ENCODE measurements around the gene FADS6.

FADS6 gene

DNA sequence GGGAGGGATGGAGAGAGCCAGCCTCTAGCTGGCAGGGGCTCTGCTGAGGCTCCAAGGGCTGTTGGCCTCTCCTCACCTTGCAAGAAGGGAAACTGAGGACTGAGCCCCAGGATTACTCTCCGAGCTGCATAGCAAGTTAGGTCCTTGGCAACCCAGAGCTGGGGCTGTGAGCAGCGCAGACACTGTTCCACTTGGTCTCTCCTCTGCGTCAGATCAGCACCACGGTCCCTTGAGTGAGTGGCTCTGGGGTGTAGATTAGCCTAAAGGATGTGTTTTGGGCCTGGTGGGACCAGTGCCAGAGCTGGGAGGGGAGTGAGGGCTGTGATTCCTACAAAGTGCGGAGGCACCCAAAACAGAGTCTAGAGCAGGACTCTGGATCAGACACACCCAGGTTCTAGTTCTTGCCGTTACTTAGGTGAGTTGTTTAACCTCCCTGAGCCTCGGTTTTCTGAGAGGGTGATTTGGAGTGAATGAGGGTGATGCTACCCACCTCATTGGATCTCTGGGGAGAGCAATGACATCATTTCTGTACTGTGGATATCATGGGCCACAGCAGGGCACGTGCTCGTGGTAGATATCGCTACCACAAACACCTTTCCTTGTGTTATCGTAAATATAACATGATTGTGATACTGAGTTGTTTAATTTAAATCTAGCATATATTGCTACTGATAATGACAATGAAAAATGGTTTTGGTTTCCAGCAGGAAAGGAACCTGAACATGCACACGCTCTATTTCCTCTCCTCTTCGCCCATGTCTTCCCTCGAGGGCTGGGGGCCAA lies 8.1 kb upstream of the FADS6 start:
- DNase-seq (ENCODE audit: low read depth) = no peak
- TF ChIP-seq, protein P1, sequence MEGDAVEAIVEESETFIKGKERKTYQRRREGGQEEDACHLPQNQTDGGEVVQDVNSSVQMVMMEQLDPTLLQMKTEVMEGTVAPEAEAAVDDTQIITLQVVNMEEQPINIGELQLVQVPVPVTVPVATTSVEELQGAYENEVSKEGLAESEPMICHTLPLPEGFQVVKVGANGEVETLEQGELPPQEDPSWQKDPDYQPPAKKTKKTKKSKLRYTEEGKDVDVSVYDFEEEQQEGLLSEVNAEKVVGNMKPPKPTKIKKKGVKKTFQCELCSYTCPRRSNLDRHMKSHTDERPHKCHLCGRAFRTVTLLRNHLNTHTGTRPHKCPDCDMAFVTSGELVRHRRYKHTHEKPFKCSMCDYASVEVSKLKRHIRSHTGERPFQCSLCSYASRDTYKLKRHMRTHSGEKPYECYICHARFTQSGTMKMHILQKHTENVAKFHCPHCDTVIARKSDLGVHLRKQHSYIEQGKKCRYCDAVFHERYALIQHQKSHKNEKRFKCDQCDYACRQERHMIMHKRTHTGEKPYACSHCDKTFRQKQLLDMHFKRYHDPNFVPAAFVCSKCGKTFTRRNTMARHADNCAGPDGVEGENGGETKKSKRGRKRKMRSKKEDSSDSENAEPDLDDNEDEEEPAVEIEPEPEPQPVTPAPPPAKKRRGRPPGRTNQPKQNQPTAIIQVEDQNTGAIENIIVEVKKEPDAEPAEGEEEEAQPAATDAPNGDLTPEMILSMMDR (conservative IDR thresholded peaks at IDR 0.05; ENCODE audit: low read depth, low read length) = no peak
- no peak overlapping the region for H3K4me3 ChIP-seq (ENCODE audit: low read depth, low read length)

DNA sequence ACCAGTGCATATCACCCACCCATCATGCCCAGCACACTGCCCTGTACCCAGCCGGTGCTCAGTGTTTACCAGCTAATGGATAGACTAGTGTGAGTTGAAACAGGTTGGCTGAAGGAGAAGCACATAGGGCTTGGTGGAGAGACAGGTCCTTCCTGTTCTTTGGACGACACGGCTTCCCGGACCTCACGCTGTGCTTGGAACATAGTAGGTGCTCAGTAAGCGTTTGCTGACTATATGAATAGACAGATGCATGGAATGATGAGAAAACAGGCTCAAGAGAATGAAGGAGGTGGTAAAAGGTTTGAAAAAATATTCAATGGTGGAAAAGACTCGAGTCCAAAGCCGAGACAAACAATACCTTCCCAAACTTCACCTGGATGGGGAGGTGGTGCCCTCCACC lies 6.8 kb upstream of the FADS6 start:
- DNase-seq (ENCODE audit: low read depth) = no peak
- no peak overlapping the region for H3K4me3 ChIP-seq (ENCODE audit: low read depth, low read length)
- TF ChIP-seq, protein P1 (conservative IDR thresholded peaks at IDR 0.05; ENCODE audit: low read depth, low read length) = no peak

DNA sequence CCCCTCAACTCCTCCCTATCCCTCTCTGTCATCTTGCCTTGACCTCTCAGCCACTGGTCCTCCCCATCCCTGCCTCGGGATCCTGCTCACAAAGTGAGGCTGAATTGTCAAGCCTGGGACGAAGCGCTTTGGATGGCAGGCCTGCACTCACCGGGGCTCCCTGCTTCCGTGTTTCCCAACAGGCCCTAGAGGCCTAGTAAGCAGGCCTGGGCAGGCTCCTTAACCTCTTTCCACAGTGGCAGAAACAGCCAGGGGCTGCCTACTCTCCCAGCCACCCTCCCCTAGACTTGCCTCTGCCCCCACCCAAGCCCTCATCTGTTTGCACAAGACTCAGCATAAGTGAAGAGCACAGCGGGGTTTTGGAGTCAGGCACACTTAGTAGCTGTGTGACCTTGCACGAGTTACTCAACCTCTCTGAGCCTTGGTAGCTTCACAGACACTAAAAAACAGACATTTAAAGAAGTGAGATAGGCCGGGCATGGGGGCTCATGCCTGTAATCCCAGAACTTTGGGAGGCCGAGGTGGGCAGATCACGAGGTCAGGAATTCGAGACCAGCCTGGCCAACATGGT lies 5.0 kb upstream of the FADS6 start:
- TF ChIP-seq, protein P1 (conservative IDR thresholded peaks at IDR 0.05; ENCODE audit: low read depth, low read length) = no peak
- DNase-seq (ENCODE audit: low read depth) = no peak
- H3K4me3 ChIP-seq (ENCODE audit: low read depth, low read length) = no peak overlapping the region

DNA sequence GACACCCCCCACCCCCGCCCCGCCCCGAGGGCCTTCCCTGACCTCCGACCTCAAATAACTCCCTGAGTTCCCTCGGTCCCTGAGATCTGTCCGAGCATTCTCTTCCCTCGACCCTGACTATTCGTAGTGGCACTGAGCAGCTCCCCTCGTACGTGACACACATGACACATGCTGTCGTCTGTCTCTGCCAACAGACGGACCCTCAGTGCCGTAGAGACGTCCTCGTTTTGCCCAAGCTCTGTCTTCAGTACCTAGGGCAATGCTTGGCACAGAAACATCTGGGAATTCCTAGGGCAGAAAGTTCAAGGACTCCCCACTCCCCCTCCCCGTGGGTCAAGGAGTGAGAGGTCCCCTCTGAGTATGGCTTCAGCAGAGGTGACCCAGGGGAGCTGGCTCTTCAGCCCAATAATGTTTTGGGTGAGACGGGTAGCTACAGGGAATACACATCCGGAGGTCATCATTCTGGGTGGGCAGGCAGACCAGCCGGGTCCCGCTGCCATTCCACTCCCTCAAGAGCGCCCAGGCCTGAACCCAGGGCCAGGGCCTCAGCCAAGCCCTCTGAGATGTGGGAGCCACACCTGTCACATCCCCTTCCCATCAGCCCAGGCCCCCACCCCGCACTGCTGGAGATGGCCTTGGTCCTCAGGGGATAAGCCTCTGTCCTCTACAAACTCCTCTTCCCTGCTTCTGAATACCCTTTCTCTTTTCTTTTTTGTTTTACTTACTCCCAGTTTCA lies 671 bp upstream of the FADS6 start:
- TF ChIP-seq, protein P1 (conservative IDR thresholded peaks at IDR 0.05; ENCODE audit: low read depth, low read length) = no peak
- no peak overlapping the region for H3K4me3 ChIP-seq (ENCODE audit: low read depth, low read length)
- no peak for DNase-seq (ENCODE audit: low read depth)

DNA sequence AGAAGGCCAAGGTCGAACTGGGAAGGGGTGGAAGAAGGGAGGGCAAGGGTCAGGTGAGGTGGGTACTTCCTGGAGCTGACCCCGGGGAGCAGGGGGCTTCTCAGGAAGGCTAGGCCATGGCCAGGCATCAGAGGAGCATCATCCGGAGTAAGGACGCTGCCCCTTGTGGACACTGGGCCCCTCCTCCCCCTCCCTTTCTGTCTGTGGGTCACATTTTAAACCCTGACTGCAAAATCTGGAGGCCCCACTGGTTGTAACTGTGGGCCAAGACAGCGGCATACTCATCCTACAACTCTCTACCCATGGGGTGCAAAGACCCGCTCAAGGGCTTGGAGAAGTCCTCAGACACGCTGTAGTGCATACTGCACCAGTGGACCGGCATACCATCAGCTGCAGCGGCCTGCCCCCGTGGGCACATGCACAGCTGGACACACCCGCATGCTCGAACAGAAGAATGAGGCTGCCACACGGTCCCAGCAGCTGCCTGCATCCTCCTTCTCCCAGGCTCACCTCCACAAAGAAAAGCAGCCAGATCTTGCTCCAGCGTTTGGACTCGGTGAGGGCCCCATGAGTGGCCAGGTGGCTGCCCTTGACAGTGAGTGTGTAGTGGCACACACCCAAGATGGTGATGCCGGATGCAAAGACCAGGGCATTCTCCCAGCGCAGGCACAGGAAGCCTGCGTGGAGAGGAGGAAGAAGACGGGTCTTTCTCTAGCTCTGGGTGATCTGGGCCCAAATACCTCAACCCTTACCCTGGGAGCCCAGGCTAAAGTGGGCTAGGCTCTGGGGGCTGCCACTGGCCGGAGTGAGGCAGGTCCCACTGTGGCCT lies 1.2 kb downstream of the FADS6 start:
- no peak overlapping the region for H3K4me3 ChIP-seq (ENCODE audit: low read depth, low read length)
- TF ChIP-seq, protein P1 (conservative IDR thresholded peaks at IDR 0.05; ENCODE audit: low read depth, low read length) = no peak

DNA sequence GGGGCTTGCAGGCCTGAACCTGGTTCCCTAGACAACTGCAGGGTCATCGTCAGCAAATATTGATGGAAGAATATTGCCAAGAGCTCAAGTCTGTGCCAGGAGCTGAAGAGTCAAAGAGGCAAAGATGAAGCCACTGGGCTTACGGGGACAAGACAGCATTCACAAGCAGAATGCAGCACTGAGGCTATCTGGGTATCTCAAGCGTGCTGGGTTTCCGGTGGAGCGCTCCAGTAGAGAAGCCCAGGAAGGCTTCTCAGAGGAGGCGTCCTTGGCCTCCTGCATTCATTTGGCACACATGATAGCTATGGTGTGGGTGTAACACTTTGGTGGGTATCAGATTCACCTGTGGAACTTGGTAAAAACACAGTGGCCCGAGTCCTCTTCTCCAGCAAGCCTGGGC lies 2.9 kb downstream of the FADS6 start:
- DNase-seq (ENCODE audit: low read depth) = no peak
- TF ChIP-seq, protein P1 (conservative IDR thresholded peaks at IDR 0.05; ENCODE audit: low read depth, low read length) = no peak
- H3K4me3 ChIP-seq (ENCODE audit: low read depth, low read length) = no peak overlapping the region

More for the DNA sequence above, 1.2 kb downstream of the FADS6 start:
- DNase-seq (ENCODE audit: low read depth) = no peak
